DOHH2 (cell line): ENCODE results near the gene PANX2.

Source experiments
- EZH2phosphoT487 ChIP-seq: fragments of 200-600 bp; sonication (generic); IDR thresholded peaks from 2 replicates; pipeline ENCODE4 v1.6.1; 2017; ENCODE audit warnings: borderline replicate concordance, mild to moderate bottlenecking, antibody characterized with exemption, low read length, moderate library complexity, mixed read lengths
- TF ChIP-seq, protein P1 (sequence below): fragments of 200-600 bp; sonication (generic); IDR thresholded peaks from one replicate; pipeline ENCODE4 v1.5.1; 2014; ENCODE audit warnings: antibody characterized with exemption, mild to moderate bottlenecking, low read depth, low read length; ENCODE audit not compliant: poor library complexity, severe bottlenecking

DNA sequence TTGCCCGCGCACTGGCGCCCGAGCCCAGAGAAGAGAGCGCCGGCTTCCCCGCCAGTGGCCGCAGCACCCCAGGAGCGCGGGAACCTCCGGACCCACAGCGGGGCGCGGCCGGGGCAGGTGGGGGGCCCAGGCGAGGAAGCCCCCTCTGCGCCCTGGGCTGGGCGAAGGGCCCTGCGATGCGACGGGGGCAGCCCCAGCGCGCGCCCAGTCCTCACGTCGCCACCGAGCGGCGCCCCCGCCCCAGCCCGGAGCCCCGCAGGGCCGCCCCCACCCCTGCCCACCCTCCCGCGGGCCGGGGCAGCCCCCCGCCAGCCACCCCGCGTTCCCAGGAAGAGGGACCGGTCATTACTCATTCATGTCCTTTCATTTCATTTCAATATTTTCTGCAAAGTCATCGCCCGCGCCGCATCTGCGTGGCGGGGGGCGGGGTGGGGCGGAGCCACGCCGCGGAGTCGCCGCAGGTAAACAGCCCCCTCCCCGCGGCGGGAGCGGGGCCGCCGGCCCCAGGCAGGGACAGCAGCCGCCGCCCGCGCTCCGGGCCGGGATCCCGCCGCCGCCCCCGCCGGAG is 673 bp upstream of the PANX2 start:
- TF ChIP-seq, protein P1, sequence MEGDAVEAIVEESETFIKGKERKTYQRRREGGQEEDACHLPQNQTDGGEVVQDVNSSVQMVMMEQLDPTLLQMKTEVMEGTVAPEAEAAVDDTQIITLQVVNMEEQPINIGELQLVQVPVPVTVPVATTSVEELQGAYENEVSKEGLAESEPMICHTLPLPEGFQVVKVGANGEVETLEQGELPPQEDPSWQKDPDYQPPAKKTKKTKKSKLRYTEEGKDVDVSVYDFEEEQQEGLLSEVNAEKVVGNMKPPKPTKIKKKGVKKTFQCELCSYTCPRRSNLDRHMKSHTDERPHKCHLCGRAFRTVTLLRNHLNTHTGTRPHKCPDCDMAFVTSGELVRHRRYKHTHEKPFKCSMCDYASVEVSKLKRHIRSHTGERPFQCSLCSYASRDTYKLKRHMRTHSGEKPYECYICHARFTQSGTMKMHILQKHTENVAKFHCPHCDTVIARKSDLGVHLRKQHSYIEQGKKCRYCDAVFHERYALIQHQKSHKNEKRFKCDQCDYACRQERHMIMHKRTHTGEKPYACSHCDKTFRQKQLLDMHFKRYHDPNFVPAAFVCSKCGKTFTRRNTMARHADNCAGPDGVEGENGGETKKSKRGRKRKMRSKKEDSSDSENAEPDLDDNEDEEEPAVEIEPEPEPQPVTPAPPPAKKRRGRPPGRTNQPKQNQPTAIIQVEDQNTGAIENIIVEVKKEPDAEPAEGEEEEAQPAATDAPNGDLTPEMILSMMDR = no peak
- TF ChIP-seq EZH2phosphoT487 = no peak
